Cerebellar nuclear complex (tissue), 1 donor: ENCODE data around the gene MAP3K13.

Experiments
- DNase-seq, 2 experiments: peaks; one replicate each; lab custom pipeline; 2025; lab: John Stamatoyannopoulos, UW

The MAP3K13 gene

DNA sequence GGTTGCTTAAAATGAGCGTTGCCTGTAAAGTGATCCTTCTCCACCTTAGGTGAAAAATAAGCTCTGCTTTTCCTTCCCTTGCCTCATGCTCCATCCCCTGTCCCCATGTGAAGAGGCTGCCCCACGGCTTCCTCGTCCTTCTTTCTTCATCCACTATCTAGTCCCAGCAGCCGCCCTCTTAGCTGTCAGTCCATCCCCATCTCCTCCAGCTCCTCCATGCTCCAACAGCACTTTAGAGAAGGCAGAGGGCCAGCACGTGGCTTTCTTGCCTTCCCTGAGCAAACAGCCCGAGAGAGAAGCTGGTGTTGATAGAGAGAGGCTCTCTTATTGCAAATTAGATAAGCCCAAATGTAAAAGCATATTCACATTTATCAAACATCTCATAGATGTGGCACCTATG, 144.9 kb downstream of the MAP3K13 start:
- no peak for DNase-seq

DNA sequence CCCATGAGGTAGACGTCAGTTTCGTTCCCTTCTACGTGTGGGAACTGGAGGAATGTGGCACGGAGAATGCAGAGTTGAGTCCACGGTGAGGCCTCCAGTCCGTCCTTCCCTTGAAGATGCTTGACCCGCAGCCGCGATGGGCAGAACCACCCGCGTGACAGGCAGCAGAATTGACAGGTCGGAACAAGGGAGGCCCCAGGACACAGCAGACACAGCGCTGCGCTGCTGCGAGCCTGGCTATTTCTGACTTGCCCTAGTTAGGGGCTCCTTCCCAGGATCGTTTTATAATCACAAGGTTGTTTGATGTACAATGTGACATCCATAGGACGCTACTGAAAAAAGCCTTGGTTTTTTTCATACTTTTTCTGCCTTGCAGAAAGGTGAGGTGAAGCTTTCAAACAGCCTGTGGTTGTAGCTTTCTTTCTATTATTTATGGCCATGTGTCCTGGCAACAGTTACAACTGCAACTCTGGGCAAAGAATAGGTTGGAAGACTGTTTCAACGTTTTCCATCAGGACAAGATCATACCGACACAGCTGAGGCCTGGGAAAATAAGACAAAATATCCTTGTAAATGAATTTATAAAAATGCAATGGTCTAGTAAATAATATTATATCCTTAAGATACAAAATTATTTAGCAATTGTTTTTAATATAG, 145.5 kb downstream of the MAP3K13 start:
- DNase-seq = no peak

DNA sequence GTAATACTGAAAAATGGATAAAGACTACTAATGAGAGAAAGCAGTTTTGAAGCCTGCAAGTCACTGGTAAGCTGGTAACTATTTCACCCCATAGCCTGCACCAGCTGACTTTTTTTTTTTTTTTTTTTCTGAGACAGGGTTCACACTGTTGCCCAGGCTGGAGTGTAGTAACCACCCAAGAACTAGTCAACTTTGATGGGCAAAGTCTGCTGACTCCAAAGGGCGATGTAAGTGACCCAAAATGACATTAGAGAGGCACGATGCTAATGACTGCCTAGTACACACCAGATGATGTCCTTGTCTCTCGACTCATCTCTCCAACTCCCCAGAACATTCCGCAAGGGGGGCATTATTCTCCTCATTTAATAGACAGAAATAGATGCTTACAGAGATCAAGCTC, 148.8 kb downstream of the MAP3K13 start:
- DNase-seq = no peak

DNA sequence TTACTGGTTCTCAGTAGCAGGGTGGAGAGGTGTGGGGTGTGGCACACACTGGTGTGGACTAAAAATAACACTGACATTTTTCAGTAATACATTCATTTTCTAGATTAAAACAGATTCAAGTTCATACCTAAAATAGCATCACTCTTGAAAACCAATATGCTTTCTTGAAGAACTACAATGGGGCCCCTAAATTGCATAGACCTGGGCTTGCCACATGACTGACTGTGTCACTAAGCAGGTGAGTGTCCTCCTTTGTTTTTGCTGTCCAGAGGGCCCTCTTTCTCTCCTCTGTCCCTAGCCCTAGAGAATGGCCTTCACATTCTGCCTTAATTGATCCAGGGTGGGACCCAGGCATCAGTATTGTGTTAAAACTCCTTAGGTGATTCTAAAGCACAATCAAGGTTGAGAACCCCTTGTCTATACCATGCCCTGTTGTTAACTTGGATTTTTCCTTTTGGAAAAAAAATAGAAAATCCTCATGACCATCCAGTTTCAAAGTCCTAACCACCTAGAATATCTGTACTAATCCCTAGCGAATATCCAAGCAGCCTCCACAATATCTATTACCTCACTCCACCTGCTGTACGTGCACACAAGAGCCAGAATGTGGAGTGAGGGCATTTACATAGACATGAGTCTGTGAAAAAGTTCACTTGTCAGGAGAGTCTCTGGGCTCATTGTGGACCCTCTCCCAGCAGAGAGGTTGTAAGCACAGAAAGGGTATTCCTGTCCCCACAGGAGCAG, 154.6 kb downstream of the MAP3K13 start:
- DNase-seq = no peak

DNA sequence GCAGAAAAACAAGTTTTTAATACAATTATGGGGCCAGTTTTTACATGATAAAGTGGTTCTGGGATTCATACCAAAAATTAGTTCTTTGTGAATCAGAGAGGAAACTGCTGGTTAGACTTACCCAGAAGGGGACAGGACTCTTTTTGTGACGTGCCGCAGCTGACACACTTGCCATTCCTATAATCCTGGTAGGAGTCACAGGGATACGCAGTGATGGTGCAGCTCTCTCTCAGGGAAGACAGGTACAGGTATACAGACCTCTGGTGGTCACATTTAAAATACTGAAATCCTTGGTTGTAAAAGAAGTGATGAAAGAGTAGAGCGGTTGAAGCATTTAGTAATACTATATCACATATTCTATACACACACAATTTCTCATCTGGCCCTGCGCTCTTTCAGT, 156.1 kb downstream of the MAP3K13 start:
- DNase-seq = no peak

DNA sequence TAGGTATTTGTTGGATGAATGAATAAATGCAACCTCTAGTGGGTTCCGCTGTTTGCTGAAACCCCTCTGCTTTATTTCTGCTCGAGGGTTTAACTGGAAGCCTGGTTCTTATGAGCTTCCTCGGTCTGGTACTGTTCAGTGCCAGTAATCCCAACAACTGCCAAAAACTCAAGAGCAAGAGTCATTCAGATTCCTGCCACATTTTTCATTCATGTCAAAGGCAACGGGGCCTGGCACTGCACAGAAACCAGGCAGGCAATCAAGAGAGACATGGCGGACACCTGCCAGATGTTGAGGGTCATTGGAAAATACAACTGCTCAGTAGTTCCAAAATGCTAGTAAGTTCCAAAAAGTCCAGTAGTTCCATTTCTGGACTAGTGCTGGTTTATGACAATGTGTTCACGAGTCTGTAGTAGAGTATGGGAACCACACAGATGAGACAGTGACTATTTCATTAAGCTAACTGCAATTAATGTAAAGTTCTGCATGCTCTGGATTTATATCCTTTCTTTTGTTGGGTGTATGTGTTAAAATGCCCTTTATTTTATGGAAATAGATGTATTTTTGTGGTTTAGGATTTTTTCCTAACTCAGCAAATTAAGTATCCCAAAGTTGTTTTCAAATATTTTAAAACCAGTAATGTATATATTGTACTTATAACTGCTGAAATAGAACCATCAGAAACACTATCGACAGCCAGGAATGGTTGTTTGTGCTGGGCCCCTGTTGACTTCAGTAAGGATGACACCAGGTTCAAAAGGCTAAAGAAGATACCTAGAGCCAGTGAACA, 158.6 kb downstream of the MAP3K13 start:
- DNase-seq = no peak

DNA sequence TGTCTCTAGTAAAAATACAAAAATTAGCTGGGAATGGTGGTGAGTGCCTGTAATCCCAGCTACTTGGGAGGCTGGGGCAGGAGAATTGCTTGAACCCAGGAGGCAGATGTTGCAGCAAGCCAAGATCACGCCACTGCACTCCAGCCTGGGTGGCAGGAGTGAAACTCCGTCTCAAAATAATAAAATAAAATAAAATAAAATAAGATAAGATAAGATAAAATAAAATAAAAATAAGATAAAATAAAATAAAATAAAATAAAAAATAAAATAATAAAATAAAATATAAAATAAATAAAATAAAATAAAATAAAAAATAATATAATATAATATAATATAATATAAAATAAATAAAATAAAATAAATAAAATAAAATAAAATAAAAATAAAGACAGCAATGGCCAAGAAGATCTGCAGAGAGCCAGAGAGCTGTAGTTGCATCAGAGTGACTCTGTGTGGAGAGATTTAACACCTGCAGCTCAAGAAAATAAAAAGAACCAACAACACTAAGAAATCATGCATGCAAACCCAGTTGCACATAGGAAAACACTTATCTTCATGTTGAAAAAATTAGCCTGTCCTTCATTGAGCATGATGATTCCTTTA, 163.5 kb downstream of the MAP3K13 start:
- DNase-seq = no peak

DNA sequence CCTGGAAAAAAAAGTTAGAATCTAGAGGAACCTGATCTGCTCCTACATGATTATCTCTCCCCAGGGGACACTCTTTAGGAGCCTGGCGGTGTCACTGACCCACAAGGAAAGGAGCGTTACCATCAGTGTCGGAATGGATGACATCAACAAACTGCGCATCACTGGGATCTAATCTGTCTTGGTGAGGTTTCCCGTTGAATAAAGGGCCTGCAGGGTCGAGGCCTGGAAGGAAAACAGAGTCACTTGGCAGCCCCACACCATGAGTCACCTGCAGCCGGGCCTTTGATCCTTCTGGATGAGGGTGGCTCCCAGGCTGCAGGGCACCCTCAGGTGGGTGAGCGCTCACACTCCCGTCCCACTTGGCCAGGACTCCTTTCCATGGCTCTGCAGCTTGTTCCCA, 164.4 kb downstream of the MAP3K13 start:
- DNase-seq = no peak

DNA sequence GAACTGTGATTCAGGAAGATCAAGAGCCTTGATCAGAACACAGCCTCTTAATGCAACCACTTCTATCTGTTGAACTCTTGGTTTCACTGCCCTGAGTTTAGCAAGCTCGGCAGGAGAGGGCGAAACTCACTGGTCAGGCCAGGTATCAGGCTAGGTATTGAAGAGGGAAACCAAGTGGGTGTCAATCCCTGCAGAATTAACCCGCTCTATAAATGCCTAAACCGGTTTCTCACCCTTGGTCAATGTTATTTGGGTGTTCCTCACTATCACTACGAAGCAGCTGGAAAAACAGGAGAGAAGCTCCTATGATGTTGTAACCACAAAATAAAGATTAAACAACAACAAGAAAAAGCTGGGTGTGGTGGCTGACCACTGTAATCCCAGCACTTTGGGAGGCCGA, 165.6 kb downstream of the MAP3K13 start:
- no peak for DNase-seq

DNA sequence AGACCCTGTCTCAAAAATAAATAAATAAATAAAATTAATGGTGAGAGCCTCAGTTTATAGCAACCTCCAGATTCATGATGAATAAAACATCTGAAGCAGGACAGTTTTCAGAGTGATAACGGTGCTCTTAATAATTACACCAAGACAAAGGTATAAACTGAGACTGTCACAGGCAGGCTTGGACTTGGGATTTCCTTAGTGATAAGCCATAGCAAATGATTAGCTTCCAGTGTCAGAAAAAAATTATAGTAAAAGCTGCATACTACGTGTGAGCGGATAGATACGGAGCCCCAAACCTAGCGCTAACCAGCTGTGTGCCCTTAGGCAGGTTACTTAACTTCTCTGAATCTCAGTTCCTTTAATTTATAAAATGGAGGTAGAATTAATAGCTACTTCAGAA, 167.9 kb downstream of the MAP3K13 start:
- no peak for DNase-seq

DNA sequence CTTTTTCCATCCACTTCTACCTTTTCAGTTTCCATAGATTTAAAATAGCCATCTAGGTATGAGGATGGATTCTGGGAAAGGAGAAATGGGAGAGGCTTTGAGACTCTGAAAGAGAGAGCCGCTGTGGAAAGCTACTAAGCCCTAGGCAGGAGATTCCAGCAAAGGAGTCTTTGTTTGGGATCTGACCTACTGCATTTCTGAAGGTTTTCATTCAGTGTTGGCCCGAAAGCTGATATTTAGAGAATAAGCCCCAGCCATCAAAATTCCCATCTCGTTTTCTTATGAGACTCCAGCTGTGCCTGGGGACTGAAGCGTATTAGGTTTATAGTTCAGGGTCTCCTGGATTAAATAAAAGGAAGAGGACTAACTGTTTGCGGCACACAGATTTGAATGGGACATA, 170.0 kb downstream of the MAP3K13 start:
- no peak for DNase-seq

DNA sequence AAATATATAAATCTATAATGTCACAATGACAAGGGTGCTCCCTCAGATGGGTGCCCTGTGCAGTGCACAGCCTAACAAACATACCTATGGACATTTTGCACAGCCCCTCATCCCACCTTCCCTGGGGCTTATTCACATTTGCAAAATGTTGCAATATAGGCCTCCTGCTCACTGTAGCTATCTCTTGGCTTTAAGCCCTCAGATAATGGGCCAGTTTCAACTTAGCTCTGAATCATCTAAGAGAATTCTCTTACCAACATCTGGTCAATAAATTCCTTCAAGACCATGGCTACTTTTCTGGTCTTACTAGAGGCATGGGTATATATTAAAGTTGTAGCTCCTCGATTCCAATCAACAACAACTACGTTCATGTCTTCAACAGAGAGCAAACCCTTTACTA, 171.6 kb downstream of the MAP3K13 start:
- no peak for DNase-seq

DNA sequence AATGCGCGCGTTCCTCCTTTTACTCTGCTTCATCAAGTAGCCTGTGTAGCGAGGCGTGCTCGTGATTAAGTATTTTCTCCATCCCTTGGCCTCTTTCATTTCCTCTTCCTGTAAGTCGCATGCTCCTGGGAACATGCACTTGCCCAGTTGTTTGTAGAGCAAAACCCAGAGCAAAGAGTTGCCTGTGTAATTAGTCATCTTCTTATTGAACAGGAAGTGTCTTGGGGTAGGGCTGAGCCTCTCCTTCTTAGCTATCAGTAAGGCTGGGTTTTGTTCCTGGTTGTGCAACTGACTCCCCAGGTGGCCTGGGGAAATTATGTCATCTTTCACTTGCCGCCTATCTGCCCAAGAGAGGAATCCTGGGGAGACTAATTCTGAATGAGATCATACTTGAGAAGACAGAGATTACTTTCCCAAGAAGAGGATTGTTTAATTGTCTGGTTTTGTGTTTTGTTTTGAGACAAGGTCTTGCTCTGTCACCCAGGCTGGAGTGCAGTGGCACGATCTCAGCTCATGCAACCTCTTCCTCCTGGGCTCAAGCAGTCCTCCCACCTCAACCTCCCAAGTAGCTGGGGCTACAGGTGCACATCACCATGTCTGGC, 174.5 kb downstream of the MAP3K13 start:
- no peak for DNase-seq
